Neural progenitor cell (in vitro differentiated cells): Measurements from ENCODE around the gene IL1RAPL1.

Source experiments
- EZH2 ChIP-seq: fragments of 200-600 bp; sonication (generic); IDR thresholded peaks from 2 replicates; pipeline ENCODE4 v1.6.1; 2017; ENCODE audit warnings: antibody characterized with exemption, mild to moderate bottlenecking, moderate library complexity
- EZH2phosphoT487 ChIP-seq: fragments of 200-600 bp; sonication (generic); IDR thresholded peaks from 2 replicates; pipeline ENCODE4 v1.6.1; 2017; ENCODE audit warnings: antibody characterized with exemption
- TF ChIP-seq, protein P1 (sequence below): fragments of 200-600 bp; sonication (generic); IDR thresholded peaks from 2 replicates; pipeline ENCODE4 v1.5.1; 2017; ENCODE audit warnings: antibody characterized with exemption, mild to moderate bottlenecking

GRCh38 chrX:29315931-29316330 is 728.7 kb downstream of the IL1RAPL1 start:
- TF ChIP-seq, protein P1, sequence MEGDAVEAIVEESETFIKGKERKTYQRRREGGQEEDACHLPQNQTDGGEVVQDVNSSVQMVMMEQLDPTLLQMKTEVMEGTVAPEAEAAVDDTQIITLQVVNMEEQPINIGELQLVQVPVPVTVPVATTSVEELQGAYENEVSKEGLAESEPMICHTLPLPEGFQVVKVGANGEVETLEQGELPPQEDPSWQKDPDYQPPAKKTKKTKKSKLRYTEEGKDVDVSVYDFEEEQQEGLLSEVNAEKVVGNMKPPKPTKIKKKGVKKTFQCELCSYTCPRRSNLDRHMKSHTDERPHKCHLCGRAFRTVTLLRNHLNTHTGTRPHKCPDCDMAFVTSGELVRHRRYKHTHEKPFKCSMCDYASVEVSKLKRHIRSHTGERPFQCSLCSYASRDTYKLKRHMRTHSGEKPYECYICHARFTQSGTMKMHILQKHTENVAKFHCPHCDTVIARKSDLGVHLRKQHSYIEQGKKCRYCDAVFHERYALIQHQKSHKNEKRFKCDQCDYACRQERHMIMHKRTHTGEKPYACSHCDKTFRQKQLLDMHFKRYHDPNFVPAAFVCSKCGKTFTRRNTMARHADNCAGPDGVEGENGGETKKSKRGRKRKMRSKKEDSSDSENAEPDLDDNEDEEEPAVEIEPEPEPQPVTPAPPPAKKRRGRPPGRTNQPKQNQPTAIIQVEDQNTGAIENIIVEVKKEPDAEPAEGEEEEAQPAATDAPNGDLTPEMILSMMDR: no peak
- TF ChIP-seq EZH2phosphoT487: no peak
- no peak for TF ChIP-seq EZH2
